ENCODE results near the gene CYB561D2.

DNA sequence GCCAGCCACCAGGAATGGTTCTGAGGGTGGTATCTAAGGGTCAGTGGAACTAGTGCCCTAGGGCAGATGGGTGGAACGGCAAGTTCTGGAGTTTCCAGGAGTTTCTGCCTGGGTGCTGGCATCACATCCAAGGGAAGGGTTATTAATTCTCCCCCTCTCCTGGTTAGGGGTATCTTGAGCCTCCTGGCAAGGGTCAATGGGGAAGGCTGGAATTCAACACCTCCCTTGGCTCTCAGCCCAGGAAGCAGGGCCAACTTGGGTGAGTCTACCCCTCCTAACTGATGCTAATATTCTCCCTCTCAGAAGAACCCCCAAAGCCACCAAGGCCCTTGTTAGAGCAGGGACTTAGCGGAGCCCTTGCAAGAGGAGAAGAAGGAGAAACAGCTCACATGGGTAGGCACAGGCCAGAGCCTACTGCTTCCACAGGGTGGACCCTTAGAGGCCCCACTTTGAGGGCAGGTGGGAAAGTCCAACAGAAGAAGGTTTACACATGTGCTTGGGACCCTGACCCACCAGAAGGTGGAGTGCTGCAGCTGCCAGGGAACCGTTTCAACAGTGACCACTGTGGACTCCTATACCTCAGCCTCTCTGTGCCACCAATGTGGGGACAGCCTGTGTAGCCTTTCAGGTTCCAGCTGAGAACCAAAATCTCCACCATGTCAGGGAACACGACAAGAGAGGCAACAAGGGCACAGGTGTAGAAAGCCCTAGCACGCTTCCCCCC, 5.3 kb downstream of the CYB561D2 start:
- TF ChIP-seq, protein P1, sequence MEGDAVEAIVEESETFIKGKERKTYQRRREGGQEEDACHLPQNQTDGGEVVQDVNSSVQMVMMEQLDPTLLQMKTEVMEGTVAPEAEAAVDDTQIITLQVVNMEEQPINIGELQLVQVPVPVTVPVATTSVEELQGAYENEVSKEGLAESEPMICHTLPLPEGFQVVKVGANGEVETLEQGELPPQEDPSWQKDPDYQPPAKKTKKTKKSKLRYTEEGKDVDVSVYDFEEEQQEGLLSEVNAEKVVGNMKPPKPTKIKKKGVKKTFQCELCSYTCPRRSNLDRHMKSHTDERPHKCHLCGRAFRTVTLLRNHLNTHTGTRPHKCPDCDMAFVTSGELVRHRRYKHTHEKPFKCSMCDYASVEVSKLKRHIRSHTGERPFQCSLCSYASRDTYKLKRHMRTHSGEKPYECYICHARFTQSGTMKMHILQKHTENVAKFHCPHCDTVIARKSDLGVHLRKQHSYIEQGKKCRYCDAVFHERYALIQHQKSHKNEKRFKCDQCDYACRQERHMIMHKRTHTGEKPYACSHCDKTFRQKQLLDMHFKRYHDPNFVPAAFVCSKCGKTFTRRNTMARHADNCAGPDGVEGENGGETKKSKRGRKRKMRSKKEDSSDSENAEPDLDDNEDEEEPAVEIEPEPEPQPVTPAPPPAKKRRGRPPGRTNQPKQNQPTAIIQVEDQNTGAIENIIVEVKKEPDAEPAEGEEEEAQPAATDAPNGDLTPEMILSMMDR (IDR thresholded peaks at IDR 0.05) = no peak
- TF ChIP-seq POLR2A (IDR thresholded peaks at IDR 0.05) = no peak

All from thyroid gland (tissue), 4 donors.